ENCODE data around the gene SESN1.
A peak's percentile ranks its signal among the peaks of the same experiment; 100 is the strongest.
"Not testable (repeated sequence)": the region's sequence is repeated elsewhere in the genome, so short reads cannot be mapped to it uniquely, and the experiment has no call there.

SESN1 gene

GRCh38 chr6:109094416-109095035, at the start of gene SESN1:
Gene SESN1, minus strand, starts transcription at chr6:109094846. Its CDS starts 773 bp downstream, at chr6:109094073.
- DNase-seq (ENCODE audit: low read depth), result peak; percentile 76

GRCh38 chr6:109143191-109143590, 48.5 kb upstream of the SESN1 start:
- DNase-seq (ENCODE audit: low read depth), result no peak

GRCh38 chr6:109142067-109142466, 47.4 kb upstream of the SESN1 start:
- not testable (repeated sequence) for DNase-seq (ENCODE audit: low read depth)

- no peak for DNase-seq (ENCODE audit: low read depth)
Observed at GRCh38 chr6:109139109-109139508, 44.5 kb upstream of the SESN1 start.

- not testable (repeated sequence) for DNase-seq (ENCODE audit: low read depth)
Observed at GRCh38 chr6:109136530-109136929, 41.9 kb upstream of the SESN1 start.

- DNase-seq (ENCODE audit: low read depth), result not testable (repeated sequence)
Observed at GRCh38 chr6:109136039-109136438, 41.4 kb upstream of the SESN1 start.

GRCh38 chr6:109135600-109135999, 41.0 kb upstream of the SESN1 start:
- not testable (repeated sequence) for DNase-seq (ENCODE audit: low read depth)

- no peak for DNase-seq (ENCODE audit: low read depth)
Observed at GRCh38 chr6:109130065-109130464, 35.4 kb upstream of the SESN1 start.

- no peak for DNase-seq (ENCODE audit: low read depth)
Observed at GRCh38 chr6:109125504-109125903, 30.9 kb upstream of the SESN1 start.

- no peak for DNase-seq (ENCODE audit: low read depth)
Observed at GRCh38 chr6:109124219-109124618, 29.6 kb upstream of the SESN1 start.

- DNase-seq (ENCODE audit: low read depth), result no peak
Observed at GRCh38 chr6:109121411-109121810, 26.8 kb upstream of the SESN1 start.

GRCh38 chr6:109118871-109119354, 24.3 kb upstream of the SESN1 start:
- no peak for DNase-seq (ENCODE audit: low read depth)

GRCh38 chr6:109118337-109118736, 23.7 kb upstream of the SESN1 start:
- DNase-seq (ENCODE audit: low read depth), result no peak

- DNase-seq (ENCODE audit: low read depth), result no peak
Observed at GRCh38 chr6:109117346-109118035, 22.8 kb upstream of the SESN1 start.

- DNase-seq (ENCODE audit: low read depth), result not testable (repeated sequence)
Observed at GRCh38 chr6:109112663-109113062, 18.0 kb upstream of the SESN1 start.

GRCh38 chr6:109109663-109110062, 15.0 kb upstream of the SESN1 start:
- DNase-seq (ENCODE audit: low read depth), result not testable (repeated sequence)

GRCh38 chr6:109105681-109106080, 11.0 kb upstream of the SESN1 start:
- no peak for DNase-seq (ENCODE audit: low read depth)

- DNase-seq (ENCODE audit: low read depth), result no peak
Observed at GRCh38 chr6:109104512-109104911, 9.9 kb upstream of the SESN1 start.

- no peak for DNase-seq (ENCODE audit: low read depth)
Observed at GRCh38 chr6:109103942-109104341, 9.3 kb upstream of the SESN1 start.

GRCh38 chr6:109102762-109103161, 8.1 kb upstream of the SESN1 start:
- DNase-seq (ENCODE audit: low read depth), result no peak

GRCh38 chr6:109097661-109098060, 3.0 kb upstream of the SESN1 start:
- no peak for DNase-seq (ENCODE audit: low read depth)

GRCh38 chr6:109096208-109096607, 1.6 kb upstream of the SESN1 start:
- DNase-seq (ENCODE audit: low read depth), result no peak

- no peak for DNase-seq (ENCODE audit: low read depth)
Observed at GRCh38 chr6:109095835-109096084, 1.1 kb upstream of the SESN1 start.

Measured in stimulated activated CD8-positive, alpha-beta memory T cell treated with anti-CD3 and anti-CD28 coated beads, Interleukin-12 subunit alpha, Interleukin-12 subunit beta, amount 100 ng/mL, for 4 hours (primary cell).